DOHH2 (cell line): ENCODE measurements around the gene NKG7.

Source experiments
- CTCF ChIP-seq: fragments of 200-600 bp; sonication (generic); IDR thresholded peaks from one replicate; pipeline ENCODE4 v1.5.1; 2014; ENCODE audit warnings: antibody characterized with exemption, mild to moderate bottlenecking, low read depth, low read length; ENCODE audit not compliant: poor library complexity, severe bottlenecking
- EZH2phosphoT487 ChIP-seq: fragments of 200-600 bp; sonication (generic); IDR thresholded peaks from 2 replicates; pipeline ENCODE4 v1.6.1; 2017; ENCODE audit warnings: borderline replicate concordance, mild to moderate bottlenecking, antibody characterized with exemption, low read length, moderate library complexity, mixed read lengths

- TF ChIP-seq CTCF = no peak
- TF ChIP-seq EZH2phosphoT487 = no peak
Measured at GRCh38 chr19:51324167-51324481, 48.3 kb downstream of the NKG7 start.
